Nucleus accumbens (tissue), 56 donors: ENCODE measurements around the gene GRID1.

ENCODE experiments used
- DNase-seq, 56 donors: peaks; one replicate each; lab custom pipeline; 2025; lab: John Stamatoyannopoulos, UW

The GRID1 gene

GRCh38 chr10:86285136-86285790, 81.3 kb downstream of the GRID1 start:
- DNase-seq = no peak

DNA sequence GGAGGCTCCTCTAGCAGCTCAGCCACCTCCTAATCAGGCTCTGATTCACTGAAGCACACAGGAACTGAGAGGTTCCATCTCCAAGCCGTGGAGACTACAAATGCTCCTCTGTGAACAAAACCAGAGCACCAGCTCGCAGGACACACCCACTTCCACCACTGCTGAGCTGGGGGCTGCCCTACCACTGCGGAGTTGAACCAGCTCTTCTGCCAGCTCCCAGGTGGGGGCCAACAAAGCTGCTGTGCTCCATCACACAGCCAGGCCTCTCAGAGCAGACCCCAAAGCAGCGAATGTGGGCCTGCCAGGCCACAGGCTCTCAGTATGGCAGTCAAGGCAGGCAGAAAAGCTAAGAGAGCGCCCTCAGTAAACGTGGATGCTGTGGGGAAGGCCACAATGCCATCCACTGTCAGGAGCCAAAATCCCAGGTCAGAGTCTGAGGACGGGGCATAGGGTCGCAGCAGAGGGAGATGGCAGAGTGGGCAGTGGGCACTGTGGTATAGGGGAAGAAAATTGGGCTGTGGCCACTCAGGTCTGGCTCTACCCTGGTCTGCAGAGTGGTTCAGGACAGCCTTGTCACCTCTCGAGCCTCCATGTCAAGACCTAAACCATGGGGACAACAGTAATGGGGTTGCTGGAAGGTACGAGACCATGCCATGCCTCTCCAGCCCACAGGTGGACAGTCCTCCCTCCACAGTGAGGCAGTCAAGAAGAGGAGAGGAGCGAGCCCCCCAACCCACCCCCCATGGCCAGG, 82.1 kb downstream of the GRID1 start:
- no peak for DNase-seq

GRCh38 chr10:86283466-86284287, 82.9 kb downstream of the GRID1 start:
- no peak for DNase-seq

DNA sequence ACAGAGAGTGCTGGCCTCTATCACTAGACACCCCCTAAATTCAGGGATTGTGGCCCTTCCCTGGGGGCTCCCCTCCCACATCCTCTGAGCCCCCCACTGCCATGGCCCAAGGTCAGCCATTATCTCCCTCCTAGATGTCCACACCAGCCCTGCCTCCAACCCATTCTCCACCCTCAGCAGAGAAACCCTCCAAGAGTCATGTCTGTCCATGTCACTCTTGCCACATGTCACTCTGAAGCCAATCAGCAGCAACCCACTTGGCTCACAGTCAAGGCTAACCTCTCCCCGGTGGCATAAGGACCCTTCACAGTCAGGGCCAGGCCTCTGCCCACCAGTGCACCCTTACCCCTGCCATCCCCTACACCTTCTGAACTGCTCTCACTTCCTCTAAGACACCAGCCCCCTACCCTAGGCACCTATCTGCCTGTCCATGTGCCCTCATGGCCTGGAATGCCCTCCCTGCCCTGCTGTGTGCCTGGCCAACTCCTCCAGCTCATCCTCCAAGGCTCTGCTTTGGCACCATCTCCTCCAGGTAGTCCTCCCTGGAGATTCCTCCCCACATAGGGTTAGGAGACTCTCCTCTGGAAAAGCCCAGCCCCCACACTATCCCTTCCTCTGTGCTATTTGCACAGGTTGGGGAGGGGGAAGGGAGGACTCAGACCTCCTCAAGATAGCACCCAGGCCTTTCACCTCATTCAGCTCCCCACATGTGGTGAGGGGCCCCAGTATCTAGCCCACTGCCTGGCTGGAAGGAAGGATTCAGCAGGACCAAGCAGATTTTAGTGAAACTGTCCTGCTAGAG, 83.7 kb downstream of the GRID1 start:
- DNase-seq = no peak

DNA sequence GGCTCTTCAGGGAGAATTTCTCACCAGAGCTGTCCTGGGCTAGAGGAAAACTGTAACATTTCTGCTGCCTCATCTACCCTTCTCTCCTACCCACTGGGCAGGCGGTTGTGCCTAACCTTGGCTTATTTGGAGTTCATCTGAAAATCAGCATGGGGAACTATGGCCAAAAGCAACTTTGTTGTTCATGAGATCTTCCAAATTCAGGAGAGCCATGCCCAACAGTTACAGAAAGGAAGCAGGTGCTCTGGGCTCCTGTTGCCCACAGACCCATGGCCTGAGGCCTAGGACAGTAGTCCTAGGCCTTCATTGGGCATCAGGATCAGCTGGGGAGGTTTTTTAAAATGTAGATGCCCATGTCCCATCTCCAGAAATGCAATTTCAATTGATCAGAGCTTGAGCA, 85.2 kb downstream of the GRID1 start:
- DNase-seq = no peak

DNA sequence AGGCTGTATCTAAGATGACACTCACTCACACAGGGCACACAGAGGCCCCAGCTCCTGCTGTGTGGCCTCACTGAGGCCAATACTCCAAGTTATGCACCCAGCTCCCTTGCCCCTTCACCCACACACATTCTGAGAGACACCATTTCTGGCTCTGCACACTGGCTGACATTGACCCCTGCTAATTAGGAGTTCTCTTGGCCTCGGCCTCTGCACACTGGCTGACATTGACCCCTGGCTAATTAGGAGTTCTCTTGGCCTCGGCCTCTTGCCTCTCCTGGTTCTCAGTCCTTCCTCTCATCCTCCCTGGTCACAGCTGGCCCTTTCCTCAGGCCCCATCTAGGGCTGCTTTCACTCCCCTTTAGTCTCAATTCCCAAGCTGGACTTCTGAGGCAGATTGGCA, 97.3 kb downstream of the GRID1 start:
- DNase-seq = no peak

DNA sequence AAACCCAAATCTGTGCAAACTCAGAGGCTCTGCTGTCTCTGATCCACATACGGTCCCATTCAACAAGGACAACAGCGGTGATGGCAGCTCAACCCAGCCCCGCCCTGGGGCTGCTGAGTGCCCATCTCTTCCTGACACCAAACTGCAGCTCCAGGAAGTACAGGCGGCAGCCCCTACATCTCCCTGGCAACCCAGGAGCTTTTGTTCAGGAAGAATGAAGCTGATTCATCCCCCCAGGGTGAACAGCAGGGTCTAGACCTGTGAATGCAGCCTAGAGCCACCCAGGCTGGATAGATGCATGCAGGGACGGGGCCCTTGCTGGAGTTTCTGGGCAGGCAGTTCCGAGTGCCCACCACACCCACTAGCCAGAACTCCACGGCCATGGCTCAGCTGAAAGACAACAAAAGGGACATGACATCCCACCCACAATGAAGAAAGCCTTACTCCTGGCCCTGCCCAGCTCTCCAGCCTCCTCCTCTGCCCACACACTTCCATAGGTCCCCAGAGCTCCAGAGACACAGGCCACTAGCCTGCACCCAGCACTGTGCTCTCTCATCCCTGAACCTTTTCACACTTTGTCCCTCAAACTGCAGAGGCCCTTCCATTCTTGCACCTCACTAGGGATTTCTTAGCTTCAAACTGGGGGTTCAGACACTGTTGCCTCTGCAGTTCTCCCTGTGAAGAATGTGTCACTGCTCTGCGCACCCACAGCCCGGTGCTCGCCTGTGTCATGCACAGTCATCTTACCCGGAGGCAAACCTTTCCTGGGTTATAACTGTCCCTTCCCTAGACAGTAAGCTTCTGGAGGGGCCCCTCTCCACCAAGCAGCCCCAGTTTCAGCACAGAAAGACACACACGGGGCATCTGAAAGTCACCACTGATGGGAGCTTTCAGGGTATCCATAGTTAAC, 99.1 kb downstream of the GRID1 start:
- DNase-seq = peak in 33 of 56 donors; percentile 23 to 77 (median 48)

GRCh38 chr10:86266446-86267242, 100.0 kb downstream of the GRID1 start:
- DNase-seq = no peak

DNA sequence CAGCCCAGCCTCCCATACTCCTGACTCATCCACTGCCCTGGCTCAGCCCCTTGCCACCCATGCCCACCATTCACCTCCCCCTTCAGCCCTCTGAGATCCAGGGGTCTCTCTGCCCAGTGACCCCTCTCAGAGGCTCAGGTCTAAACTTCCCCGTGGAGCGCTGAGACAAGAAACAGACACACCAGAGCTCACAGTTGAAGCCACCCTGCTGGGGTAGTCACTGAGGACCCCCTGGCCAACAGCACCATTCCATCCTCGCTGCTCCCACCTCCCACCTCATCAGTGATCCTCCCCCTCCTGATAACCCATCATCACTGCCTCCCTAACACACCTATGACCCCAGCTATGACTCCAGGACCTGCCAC, 100.7 kb downstream of the GRID1 start:
- DNase-seq = no peak

- DNase-seq = peak in 23 of 56 donors; percentile 19 to 67 (median 32)
These were observed 101.2 kb downstream of the GRID1 start for GRCh38 chr10:86265236-86265894.

DNA sequence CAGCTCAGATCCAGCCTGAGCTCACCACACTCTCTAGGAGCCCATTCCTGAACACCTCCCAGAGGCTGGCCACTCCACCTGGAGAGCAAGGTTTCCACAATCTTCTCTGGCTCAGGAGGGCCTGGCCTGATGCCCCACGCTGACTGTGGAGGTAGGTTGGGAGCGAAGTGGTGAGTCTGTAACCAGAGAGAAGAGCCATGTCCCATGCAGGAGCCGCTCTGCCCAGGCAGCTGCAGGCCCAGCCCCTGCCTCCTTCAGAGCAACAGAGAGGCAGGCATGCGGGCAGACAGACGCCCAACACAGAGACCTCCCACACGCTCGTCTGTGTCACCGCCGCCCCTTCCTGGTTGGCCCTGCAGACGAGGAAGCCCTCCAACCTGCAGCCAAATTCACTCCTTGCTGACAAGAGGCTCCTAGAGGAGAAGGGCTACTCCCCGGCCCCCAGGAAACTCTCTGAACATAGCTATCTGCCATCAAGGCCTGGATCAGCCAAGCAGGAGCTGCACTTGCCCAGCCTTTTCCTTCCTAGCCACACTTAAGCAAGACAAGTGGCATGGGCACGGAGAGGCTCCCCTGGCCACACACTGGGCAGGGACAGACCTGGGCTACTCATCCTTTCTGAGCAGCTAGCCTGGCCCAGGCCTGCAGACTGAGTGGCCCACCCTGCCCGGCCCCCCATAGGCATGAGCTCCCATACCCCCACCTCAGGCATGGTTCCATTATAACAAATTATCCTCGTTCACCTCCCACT, 101.9 kb downstream of the GRID1 start:
- peak in 5 of 56 donors; percentile 18 to 38 (median 32) for DNase-seq

- no peak for DNase-seq
These were observed 102.7 kb downstream of the GRID1 start for GRCh38 chr10:86263907-86264306.

- DNase-seq = peak in 27 of 56 donors; percentile 37 to 89 (median 77)
These were observed 103.4 kb downstream of the GRID1 start for GRCh38 chr10:86263209-86263608.

DNA sequence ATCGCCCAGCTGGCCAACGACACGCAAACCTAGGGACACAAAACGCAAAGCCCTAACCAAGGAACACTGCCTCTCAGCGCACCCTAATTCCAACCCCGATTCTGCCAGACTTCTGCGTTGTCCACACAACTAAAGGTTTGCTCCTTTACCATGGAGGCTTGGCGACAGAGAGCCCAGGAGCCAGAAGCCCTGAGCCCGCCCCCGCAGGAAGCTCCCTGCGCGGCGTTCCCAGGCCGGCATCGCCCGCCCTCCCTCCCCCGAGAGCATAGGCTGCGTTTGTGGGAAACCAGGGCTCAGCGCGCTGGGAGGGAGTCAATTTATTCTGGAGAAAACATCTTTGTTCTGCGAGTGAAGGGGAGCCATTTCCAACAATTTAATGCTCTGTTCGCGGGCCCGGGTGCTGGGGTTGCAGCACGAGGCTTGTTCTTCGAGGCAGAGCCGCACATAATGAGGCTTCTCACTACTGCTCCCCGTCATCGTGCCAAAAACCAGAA, 103.9 kb downstream of the GRID1 start:
- DNase-seq = peak in 52 of 56 donors; percentile 27 to 92 (median 82)

DNA sequence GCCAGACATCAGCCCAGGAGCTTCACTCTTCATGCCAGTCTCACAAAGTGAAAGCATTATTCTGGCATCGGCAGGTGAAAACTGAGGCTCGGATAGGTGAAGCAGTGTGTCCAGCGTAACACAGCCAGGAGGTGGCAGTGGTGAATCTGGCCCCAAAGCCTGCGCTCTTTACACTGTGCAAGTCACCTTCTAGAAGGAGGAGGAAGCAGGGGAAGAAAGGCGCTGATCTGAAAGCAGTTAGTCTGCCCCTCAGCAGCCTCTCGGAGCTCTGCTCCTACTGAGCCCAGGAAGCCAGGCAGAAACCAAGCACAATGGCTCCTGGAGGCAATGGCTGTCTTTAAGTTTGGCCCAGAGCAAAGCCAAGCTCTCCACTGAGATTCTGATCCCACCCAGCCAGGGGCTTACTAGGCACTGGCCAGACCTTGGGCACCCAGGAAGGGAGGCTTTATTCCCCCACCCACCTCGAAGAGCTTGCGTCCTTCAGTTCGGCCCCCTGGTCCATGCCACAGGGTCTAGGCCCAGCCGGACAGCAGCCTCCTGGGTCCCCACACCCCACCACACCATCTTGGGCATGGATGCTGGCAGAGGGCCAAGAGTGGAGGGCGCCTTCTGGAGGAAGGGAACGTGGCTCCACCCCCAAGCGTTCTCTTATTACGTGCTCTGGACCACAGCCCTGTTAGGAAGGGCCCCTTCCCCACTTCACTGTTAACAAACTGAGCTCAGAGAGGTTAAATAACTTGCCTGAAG, 104.5 kb downstream of the GRID1 start:
- DNase-seq = peak in 40 of 56 donors; percentile 25 to 69 (median 50)

DNA sequence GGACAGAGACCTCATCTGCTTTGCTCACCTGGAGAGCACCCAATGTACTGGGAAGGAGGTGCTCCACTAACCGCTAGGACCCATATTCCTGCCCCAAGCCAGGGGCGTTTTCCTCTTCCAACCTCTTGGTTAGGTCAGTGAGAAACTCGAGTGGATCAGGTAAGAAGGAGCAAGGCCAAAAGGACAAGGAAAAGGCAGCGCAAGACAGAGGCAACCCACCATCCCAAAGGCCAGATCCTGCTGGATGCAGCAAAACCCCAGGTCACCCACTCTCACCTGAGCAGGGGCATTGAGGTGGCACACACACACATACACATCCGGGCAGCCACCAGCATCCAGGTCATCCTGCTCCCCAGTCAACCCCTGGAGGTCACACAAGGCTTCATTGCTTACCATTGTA, 105.1 kb downstream of the GRID1 start:
- no peak for DNase-seq
